Colon (tissue), 2 donors: ENCODE measurements around the gene RPL15.
"Not testable (repeated sequence)": the region's sequence is repeated elsewhere in the genome, so short reads cannot be mapped to it uniquely, and the experiment has no call there.

Experiments
- FAIRE-seq: peaks from 2 replicates; lab custom pipeline; 2012; peaks lifted over from hg19 to GRCh38; lab: Jason Lieb, UNC
- donor health status: control.
- donor health status: control.

The RPL15 gene

GRCh38 chr3:23889950-23890349, 27.0 kb upstream of the RPL15 start:
- FAIRE-seq = no peak

- no peak for FAIRE-seq
Observed at GRCh38 chr3:23894254-23895061, 22.5 kb upstream of the RPL15 start.

GRCh38 chr3:23895181-23895580, 21.8 kb upstream of the RPL15 start:
- no peak for FAIRE-seq

- no peak for FAIRE-seq
Observed at GRCh38 chr3:23900744-23901143, 16.2 kb upstream of the RPL15 start.

GRCh38 chr3:23904545-23904944, 12.4 kb upstream of the RPL15 start:
- FAIRE-seq = no peak

- FAIRE-seq = no peak
Observed at GRCh38 chr3:23909341-23909740, 7.6 kb upstream of the RPL15 start.

GRCh38 chr3:23911397-23911796, 5.5 kb upstream of the RPL15 start:
- no peak for FAIRE-seq

GRCh38 chr3:23912335-23912734, 4.6 kb upstream of the RPL15 start:
- FAIRE-seq = not testable (repeated sequence)

- FAIRE-seq = no peak
Observed at GRCh38 chr3:23913182-23913581, 3.8 kb upstream of the RPL15 start.

- no peak for FAIRE-seq
Observed at GRCh38 chr3:23913873-23914743, 2.8 kb upstream of the RPL15 start.

- FAIRE-seq = no peak
Observed at GRCh38 chr3:23915537-23916108, 1.3 kb upstream of the RPL15 start.

GRCh38 chr3:23916152-23916885, 613 bp upstream of the RPL15 start:
- no peak for FAIRE-seq

- FAIRE-seq = not testable (repeated sequence)
Observed at GRCh38 chr3:23917679-23918303, 859 bp downstream of the RPL15 start.

GRCh38 chr3:23918331-23918730, 1.4 kb downstream of the RPL15 start:
- not testable (repeated sequence) for FAIRE-seq

- no peak for FAIRE-seq
Observed at GRCh38 chr3:23919628-23920027, 2.7 kb downstream of the RPL15 start.

GRCh38 chr3:23920151-23920655, 3.3 kb downstream of the RPL15 start:
- no peak for FAIRE-seq

- no peak for FAIRE-seq
Observed at GRCh38 chr3:23921052-23921511, 4.2 kb downstream of the RPL15 start.

- no peak for FAIRE-seq
Observed at GRCh38 chr3:23923786-23924185, 6.9 kb downstream of the RPL15 start.

- no peak for FAIRE-seq
Observed at GRCh38 chr3:23926246-23926645, 9.3 kb downstream of the RPL15 start.

- no peak for FAIRE-seq
Observed at GRCh38 chr3:23926736-23927135, 9.8 kb downstream of the RPL15 start.

- no peak for FAIRE-seq
Observed at GRCh38 chr3:23928524-23928923, 11.6 kb downstream of the RPL15 start.
